ENCODE data around the gene NRG2. TPM values are rescaled to one million over a fixed set of nuclear protein-coding genes. Genes with fewer than 3 reads are reported as not detected.

The NRG2 gene
- total and polyA plus RNA-seq, 9 donors: 2.6 to 32.6 (median 19.3) TPM

GRCh38 chr5:139829471-139829870 is 213.6 kb downstream of the NRG2 start:
- no peaks in the 10 kb centered on the region for H3K9me3 ChIP-seq
- H3K36me3 ChIP-seq: no peaks in the 10 kb centered on the region
- 84 to 89% (median 85%) methylated on average over 6 of the region's 6 CpGs for WGBS, 3 donors
- H3K27ac ChIP-seq: no peak overlapping the region
- H3K4me3 ChIP-seq: no peak overlapping the region
- TF ChIP-seq, protein P1, sequence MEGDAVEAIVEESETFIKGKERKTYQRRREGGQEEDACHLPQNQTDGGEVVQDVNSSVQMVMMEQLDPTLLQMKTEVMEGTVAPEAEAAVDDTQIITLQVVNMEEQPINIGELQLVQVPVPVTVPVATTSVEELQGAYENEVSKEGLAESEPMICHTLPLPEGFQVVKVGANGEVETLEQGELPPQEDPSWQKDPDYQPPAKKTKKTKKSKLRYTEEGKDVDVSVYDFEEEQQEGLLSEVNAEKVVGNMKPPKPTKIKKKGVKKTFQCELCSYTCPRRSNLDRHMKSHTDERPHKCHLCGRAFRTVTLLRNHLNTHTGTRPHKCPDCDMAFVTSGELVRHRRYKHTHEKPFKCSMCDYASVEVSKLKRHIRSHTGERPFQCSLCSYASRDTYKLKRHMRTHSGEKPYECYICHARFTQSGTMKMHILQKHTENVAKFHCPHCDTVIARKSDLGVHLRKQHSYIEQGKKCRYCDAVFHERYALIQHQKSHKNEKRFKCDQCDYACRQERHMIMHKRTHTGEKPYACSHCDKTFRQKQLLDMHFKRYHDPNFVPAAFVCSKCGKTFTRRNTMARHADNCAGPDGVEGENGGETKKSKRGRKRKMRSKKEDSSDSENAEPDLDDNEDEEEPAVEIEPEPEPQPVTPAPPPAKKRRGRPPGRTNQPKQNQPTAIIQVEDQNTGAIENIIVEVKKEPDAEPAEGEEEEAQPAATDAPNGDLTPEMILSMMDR (IDR thresholded peaks at IDR 0.05): no peak
- intact Hi-C loops (cut with DNase I): no loop called here
- no peaks in the 10 kb centered on the region for H3K27me3 ChIP-seq
- no peak for DNase-seq
- no peaks in the 10 kb centered on the region for H3K4me1 ChIP-seq (ENCODE audit: insufficient read depth)

DNA sequence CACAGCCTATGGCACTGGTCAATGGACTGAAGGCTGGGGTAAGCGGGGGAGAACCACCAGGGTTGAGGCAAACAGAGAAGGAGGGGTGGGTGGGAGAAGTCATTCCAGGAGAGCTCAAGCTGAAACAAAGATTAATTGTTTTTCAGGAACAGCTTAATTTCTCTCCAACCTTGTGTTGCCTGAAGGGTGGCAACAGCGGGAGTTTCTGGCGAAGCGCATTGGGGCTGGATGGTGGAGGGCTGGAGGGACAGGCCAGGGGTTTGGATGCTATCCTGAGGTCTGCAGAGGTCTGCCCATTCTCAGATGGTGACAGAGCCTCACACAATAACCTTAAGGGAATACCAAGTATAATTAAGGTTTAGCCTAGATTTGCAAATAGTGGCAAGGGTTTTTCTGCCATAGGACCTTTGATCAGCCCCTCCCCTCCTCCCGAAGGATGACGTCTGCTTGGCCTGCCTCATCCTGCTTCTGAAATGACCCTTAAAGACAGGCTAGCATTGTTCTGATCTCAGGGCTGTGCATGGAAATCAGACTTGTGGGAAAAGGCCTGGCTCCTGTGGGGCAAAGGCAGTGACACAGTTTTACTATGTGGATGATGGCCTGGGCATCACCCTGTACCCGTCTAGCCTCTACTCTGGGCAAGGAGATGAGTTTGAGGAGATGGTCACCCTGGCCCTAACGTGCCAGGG is 214.7 kb downstream of the NRG2 start:
- no peak overlapping the region for H3K4me3 ChIP-seq
- no peaks in the 10 kb centered on the region for H3K36me3 ChIP-seq
- H3K9me3 ChIP-seq: no peaks in the 10 kb centered on the region
- H3K27ac ChIP-seq: no peak overlapping the region
- intact Hi-C loops (cut with DNase I): no loop called here
- H3K4me1 ChIP-seq (ENCODE audit: insufficient read depth): no peaks in the 10 kb centered on the region
- TF ChIP-seq POLR2A (IDR thresholded peaks at IDR 0.05) (no peak), EP300 (IDR thresholded peaks at IDR 0.05) (no peak)
- TF ChIP-seq, protein P1 (IDR thresholded peaks at IDR 0.05): no peak
- WGBS, 3 donors: 67 to 76% (median 72%) methylated on average over 8 of the region's 8 CpGs
- no peaks in the 10 kb centered on the region for H3K27me3 ChIP-seq
- peak in 1 of 5 donors; percentile 5 for DNase-seq

GRCh38 chr5:139825690-139826089 is 217.4 kb downstream of the NRG2 start:
- TF ChIP-seq, protein P1 (IDR thresholded peaks at IDR 0.05): no peak
- no peak for TF ChIP-seq POLR2A (IDR thresholded peaks at IDR 0.05)
- TF ChIP-seq EP300 (IDR thresholded peaks at IDR 0.05): no peak
- WGBS, 3 donors: 77 to 79% (median 78%) methylated on average over 7 of the region's 7 CpGs
- no peak overlapping the region for H3K4me3 ChIP-seq
- H3K27ac ChIP-seq: no peak overlapping the region
- no peaks in the 10 kb centered on the region for H3K9me3 ChIP-seq
- H3K36me3 ChIP-seq: no peaks in the 10 kb centered on the region
- peak in 1 of 5 donors; percentile 15 for DNase-seq
- intact Hi-C loops (cut with DNase I): no loop called here
- no peaks in the 10 kb centered on the region for H3K4me1 ChIP-seq (ENCODE audit: insufficient read depth)
- H3K27me3 ChIP-seq: no peaks in the 10 kb centered on the region

- Histone ChIP-seq H3K4me3 (no peak overlapping the region), H3K27me3 (no peaks in the 10 kb centered on the region), H3K9me3 (no peaks in the 10 kb centered on the region), H3K27ac (no peak overlapping the region), H3K36me3 (no peaks in the 10 kb centered on the region), H3K4me1 (ENCODE audit: insufficient read depth) (no peaks in the 10 kb centered on the region)
- DNase-seq: no peak
- WGBS, 3 donors: 87 to 92% (median 91%) methylated on average over 7 of the region's 7 CpGs
- intact Hi-C loops (cut with DNase I): no loop called here
- TF ChIP-seq, protein P1 (IDR thresholded peaks at IDR 0.05): no peak
Measured at GRCh38 chr5:139823757-139824355, 219.2 kb downstream of the NRG2 start.

All from ovary (tissue), 9 donors.